ENCODE data around the gene MPPED1. TPM values are rescaled to one million over a fixed set of nuclear protein-coding genes. Genes with fewer than 3 reads are reported as not detected.

MPPED1 gene
- total RNA-seq, 1 donor from 2014 or later = not detected

DNA sequence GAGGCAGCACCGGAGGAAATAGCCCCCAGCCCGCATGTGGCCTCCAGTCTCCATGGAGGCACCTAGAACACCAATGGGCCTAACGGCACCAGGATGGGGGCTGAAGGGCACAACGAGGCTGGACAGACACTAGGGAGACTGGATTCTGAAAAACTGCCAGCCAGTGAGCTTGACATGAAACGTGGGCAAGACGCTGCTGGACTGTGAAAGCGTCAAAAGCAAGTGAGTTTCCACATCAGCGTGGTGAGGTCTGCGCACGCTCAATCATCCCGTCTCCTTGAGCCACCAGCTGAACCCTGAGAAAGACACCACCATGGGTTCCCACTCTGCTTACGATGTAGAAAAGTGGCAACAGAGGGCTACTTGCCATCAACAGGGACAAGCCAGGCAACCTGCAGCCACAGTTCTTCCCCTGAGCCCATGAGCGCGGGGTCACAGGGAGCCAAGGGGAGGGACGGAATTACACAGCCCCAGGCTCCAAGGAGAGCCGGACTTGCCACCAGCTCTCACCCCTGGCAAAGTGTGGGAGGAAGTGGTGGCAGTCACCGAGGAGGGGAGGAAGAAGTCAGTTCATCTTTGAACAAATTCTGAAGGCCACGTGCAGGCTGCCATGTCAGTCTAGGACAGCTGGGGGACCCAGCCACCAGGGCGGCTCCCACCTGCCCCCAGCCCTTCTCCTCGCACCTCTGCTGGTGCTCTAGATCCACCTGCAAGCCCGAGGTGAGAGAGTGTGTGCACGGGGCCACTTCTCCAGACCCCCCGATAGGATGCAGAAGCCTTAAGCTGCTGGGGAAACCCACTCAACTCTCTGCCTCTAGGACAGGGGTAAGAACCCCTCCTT lies 131.1 kb downstream of the MPPED1 start:
- DNase-seq = no peak
- H3K27ac ChIP-seq (replicated peaks) = no peak overlapping the region

GRCh38 chr22:43543522-43544288 lies 131.9 kb downstream of the MPPED1 start:
- Histone ChIP-seq H3K27me3 (ENCODE audit: low read depth) (peaks cover 26% of the 10 kb centered on the region), H3K4me3 (no peak overlapping the region), H3K4me1 (no peaks in the 10 kb centered on the region), H3K9me3 (replicated peaks) (no peaks in the 10 kb centered on the region), H3K36me3 (no peaks in the 10 kb centered on the region), H3K27ac (replicated peaks) (no peak overlapping the region)
- no peak for TF ChIP-seq CTCF (IDR thresholded peaks at IDR 0.05; ENCODE audit: borderline replicate concordance)
- intact Hi-C loops (cut with micrococcal nuclease) = no loop called here
- DNase-seq = no peak

More for the DNA sequence above, 131.1 kb downstream of the MPPED1 start:
- no peak for TF ChIP-seq CTCF (IDR thresholded peaks at IDR 0.05; ENCODE audit: borderline replicate concordance)
- intact Hi-C loops (cut with micrococcal nuclease) = no loop called here
- Histone ChIP-seq H3K4me3 (no peak overlapping the region), H3K27me3 (ENCODE audit: low read depth) (peaks cover 30% of the 10 kb centered on the region), H3K4me1 (no peaks in the 10 kb centered on the region), H3K36me3 (no peaks in the 10 kb centered on the region), H3K9me3 (replicated peaks) (no peaks in the 10 kb centered on the region)

DNA sequence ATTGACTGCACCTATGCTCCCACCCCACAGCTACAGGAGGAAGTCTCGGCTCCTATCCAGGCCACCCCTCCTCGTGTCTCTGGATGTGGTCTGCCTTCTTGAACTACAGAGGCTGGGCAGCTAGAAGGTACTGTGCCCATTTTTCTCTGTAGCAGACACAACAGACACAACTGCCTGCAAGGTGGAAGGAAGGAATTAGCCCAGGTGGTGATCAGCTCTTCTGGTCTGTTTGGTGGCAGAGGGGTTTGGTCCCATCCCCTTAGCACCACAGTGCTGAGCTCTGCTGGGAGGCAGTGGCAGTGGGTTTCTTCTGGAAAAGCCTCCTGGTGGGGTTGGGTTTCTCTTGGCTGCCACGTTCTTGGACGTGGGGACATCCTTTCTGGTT lies 132.5 kb downstream of the MPPED1 start:
- TF ChIP-seq CTCF (IDR thresholded peaks at IDR 0.05; ENCODE audit: borderline replicate concordance) = no peak
- Histone ChIP-seq H3K4me3 (no peak overlapping the region), H3K36me3 (no peaks in the 10 kb centered on the region), H3K9me3 (replicated peaks) (no peaks in the 10 kb centered on the region), H3K4me1 (no peaks in the 10 kb centered on the region), H3K27me3 (ENCODE audit: low read depth) (peaks cover 25% of the 10 kb centered on the region), H3K27ac (replicated peaks) (no peak overlapping the region)
- DNase-seq = no peak
- intact Hi-C loops (cut with micrococcal nuclease) = no loop called here

DNA sequence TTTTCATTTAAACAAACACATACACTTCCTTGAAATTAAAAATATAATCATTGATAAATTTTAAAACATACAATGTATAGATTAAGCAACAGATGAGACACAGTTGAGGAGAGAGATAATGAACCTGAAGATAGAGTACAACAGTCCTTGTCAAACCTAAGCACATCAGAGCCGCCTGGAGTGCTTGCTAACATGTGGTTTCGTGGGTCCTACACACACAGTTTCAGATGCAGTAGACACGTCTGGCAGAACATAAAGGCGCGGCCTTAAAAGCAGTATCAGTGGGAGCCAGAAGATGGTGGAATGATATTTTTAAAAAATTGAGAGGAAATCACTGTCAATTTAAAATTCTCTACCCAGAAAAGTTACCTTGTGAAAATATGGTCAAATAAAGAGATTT lies 134.4 kb downstream of the MPPED1 start:
- no peak for DNase-seq
- TF ChIP-seq CTCF (IDR thresholded peaks at IDR 0.05; ENCODE audit: borderline replicate concordance) = no peak
- intact Hi-C loops (cut with micrococcal nuclease) = no loop called here
- Histone ChIP-seq H3K36me3 (no peaks in the 10 kb centered on the region), H3K27me3 (ENCODE audit: low read depth) (peaks cover 25% of the 10 kb centered on the region), H3K4me1 (no peaks in the 10 kb centered on the region), H3K4me3 (no peak overlapping the region), H3K9me3 (replicated peaks) (no peaks in the 10 kb centered on the region), H3K27ac (replicated peaks) (no peak overlapping the region)

- no peak for TF ChIP-seq CTCF (IDR thresholded peaks at IDR 0.05; ENCODE audit: borderline replicate concordance)
- intact Hi-C loops (cut with micrococcal nuclease) = no loop called here
- Histone ChIP-seq H3K27me3 (ENCODE audit: low read depth) (peaks cover 8% of the 10 kb centered on the region), H3K4me3 (no peak overlapping the region), H3K36me3 (no peaks in the 10 kb centered on the region), H3K9me3 (replicated peaks) (peaks cover 6% of the 10 kb centered on the region), H3K4me1 (no peaks in the 10 kb centered on the region), H3K27ac (replicated peaks) (no peak overlapping the region)
- no peak for DNase-seq
Measured at GRCh38 chr22:43550024-43550620, 138.3 kb downstream of the MPPED1 start.

Measured in left ventricle myocardium inferior (tissue), 1 donor.